ENCODE measurements around the gene GALNT2.

GALNT2 gene

GRCh38 chr1:230212405-230212936 is 145.4 kb downstream of the GALNT2 start:
- peak; percentile 13 for DNase-seq (ENCODE audit: low spot score)

- no peak for DNase-seq (ENCODE audit: low spot score)
Measured at GRCh38 chr1:230215031-230215430, 148.0 kb downstream of the GALNT2 start.

GRCh38 chr1:230215529-230215928 is 148.5 kb downstream of the GALNT2 start:
- no peak for DNase-seq (ENCODE audit: low spot score)

DNA sequence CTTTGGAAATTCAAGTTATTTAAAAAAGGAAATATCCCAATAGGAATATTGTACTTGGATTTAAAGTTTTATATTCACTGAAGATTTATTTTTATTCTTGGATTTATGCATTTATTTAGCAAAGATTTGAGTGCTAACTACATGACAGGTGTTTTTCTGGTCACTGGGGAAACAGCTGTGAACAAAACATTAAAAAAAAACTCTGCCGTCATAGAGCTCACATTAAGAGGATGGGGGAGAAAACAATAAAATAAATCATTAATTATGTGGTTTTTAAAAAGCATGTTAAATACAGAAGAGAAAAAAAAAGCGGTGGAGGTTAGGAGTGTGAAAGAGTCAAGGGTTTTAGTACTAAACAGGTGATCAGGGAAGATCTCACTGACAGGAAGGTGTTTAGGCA is 149.9 kb downstream of the GALNT2 start:
- no peak for DNase-seq (ENCODE audit: low spot score)

GRCh38 chr1:230218667-230219066 is 151.6 kb downstream of the GALNT2 start:
- DNase-seq (ENCODE audit: low spot score) = no peak

- no peak for DNase-seq (ENCODE audit: low spot score)
Measured at GRCh38 chr1:230219174-230220067, 152.4 kb downstream of the GALNT2 start.

- DNase-seq (ENCODE audit: low spot score) = no peak
Measured at GRCh38 chr1:230220478-230220877, 153.4 kb downstream of the GALNT2 start.

- no peak for DNase-seq (ENCODE audit: low spot score)
Measured at GRCh38 chr1:230220907-230221306, 153.9 kb downstream of the GALNT2 start.

DNA sequence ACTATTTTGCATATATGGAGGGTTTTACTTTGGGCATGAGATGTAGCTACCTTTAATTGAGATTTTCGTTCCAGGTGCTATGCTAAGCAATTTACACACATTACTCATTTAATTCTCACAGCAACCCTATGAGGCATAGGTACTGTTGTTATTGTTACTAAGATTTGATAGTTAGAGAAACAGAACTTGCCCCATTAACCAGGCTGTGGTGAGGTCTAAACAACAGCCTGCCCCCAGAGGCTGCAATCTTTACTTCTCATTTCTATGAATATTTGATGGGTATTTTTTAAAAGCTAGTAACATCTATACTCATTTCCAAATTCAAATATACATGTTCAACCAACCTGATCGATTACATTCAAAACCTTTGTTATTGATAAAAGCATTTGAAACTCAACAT is 155.6 kb downstream of the GALNT2 start:
- DNase-seq (ENCODE audit: low spot score) = no peak

GRCh38 chr1:230224101-230224960 is 157.3 kb downstream of the GALNT2 start:
- DNase-seq (ENCODE audit: low spot score) = no peak

DNA sequence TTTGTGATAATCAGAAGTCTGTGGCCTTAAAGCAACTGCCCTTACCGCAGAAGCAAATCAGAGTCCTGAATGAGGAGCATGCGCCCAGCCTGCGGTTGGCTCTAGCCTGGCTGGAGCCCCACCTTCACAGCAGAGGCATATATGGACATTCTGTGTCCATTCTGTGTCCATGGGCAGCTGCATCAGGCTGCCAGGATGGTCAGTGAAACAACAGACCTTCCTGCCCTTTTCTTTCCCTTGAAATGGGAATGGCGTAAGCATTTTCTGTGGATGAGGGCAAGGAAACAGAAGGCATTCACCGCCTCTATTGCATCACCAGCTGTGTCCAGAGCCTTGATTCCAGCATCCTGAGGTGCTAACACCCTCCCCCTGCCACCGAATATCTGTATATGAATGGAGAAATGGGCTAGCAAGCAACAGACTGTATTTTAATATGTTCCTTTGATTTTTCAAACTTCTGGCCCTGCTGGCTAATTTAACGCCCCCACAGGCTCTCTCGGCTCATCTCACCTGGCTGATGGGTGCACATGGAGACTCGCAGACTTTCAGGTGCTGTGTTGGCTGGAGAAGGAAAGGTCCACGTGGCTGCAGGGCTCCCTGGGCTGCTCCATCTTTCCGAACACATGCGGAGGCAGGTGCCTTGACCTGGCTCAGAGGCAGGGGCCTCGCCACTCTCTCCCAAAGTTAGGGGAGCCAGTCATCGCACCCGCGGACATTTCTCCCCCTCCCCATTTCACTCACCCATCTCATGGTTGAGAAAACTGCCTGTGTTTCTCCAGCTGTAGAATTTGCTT is 159.2 kb downstream of the GALNT2 start:
- no peak for DNase-seq (ENCODE audit: low spot score)

- DNase-seq (ENCODE audit: low spot score) = no peak
Measured at GRCh38 chr1:230226814-230227213, 159.8 kb downstream of the GALNT2 start.

- DNase-seq (ENCODE audit: low spot score) = no peak
Measured at GRCh38 chr1:230228236-230228897, 161.3 kb downstream of the GALNT2 start.

GRCh38 chr1:230230273-230230672 is 163.2 kb downstream of the GALNT2 start:
- DNase-seq (ENCODE audit: low spot score) = no peak

DNA sequence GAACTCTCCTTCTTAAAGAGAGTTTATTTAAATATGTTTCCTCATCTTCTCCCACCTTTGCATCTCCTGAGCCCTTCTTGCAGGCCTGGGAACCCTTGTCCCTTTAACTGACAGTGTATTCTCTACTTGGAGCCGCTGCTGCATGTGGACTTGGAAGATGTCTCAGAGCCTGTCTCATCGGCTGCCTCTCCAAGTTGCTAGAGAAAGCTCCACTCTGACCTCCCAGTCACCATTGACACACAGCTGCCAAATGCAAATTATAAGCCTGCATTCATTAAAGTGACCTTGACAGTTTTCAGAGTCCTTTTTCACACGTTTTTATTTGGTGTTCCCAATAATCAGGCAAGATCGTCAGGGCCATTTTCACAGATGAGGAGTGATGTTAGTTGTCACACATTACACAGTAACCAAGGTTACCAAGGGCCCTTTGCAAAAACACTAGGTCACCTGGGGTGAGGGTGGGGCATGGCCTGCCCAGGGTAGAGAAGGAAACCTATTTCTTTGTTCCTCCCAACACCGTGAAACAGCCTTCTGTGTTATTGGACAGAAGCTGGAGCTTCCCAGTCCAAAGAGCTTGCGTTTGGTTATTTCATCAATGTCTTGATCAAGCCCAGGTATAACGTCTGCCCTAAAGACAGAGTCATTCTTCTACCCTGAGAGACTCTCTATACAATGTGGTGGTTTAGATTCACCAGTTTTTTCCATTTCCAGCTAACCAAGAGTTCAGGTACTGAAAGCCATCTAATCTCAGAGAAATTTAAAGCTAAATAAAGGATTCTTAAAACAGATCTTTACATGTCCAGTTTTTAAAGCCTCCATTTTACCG is 164.1 kb downstream of the GALNT2 start:
- DNase-seq (ENCODE audit: low spot score) = no peak

- no peak for DNase-seq (ENCODE audit: low spot score)
Measured at GRCh38 chr1:230231774-230232145, 164.7 kb downstream of the GALNT2 start.

DNA sequence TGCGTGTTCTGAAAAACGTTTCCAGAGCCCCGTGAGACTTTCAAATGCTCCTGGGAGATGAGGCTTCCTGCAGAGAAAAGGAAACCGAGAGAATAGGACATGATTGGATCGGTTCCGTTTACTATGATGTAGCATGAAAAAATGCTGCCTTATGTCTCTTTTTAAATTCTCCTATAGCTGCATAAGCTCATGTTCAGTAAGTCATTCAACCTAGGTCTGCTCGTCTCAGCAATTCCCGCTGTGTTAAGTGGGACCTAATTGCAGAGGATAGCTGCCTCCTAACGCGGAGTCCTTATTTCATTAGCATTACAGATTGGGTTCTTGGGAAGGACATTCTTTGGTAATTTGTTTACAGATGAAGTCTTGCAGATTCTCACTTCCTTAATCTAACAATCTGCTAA is 165.3 kb downstream of the GALNT2 start:
- no peak for DNase-seq (ENCODE audit: low spot score)

- DNase-seq (ENCODE audit: low spot score) = no peak
Measured at GRCh38 chr1:230233786-230234185, 166.7 kb downstream of the GALNT2 start.

GRCh38 chr1:230235876-230236275 is 168.8 kb downstream of the GALNT2 start:
- DNase-seq (ENCODE audit: low spot score) = no peak

- DNase-seq (ENCODE audit: low spot score) = no peak
Measured at GRCh38 chr1:230236301-230237008, 169.4 kb downstream of the GALNT2 start.

Measured in CD4-positive, alpha-beta T cell treated with Interleukin-15 for 4 hours (primary cell).